DMS53 treated with DMSO at 0.1 percent for 48 hours (cell line): ENCODE data around the gene PRAMEF18.
"Not testable (repeated sequence)": the region's sequence is repeated elsewhere in the genome, so short reads cannot be mapped to it uniquely, and the experiment has no call there.

Experiments used
- DNase-seq: peaks from one replicate; lab custom pipeline; 2025; ENCODE audit not compliant: unreplicated experiment; lab: John Stamatoyannopoulos, UW

PRAMEF18 gene

DNA sequence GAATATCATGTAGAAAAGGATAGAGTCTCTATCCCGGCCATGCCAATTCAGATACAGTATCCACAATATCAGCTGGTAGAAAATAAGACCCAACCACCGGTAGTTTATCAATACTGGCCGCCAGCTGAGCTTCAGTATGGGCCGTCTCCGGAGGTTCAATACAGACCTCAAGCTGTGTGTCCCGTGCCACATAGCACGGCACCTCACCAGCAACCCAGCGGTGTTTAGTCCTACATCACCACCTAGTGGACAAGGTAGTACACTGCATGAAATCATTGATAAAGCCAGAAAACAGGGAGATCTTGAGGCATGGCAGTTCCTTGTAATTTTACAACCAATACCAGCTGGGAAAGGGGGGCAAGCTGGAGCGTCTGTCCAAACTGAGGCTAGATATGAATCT is 17.2 kb downstream of the PRAMEF18 start:
- not testable (repeated sequence) for DNase-seq

DNA sequence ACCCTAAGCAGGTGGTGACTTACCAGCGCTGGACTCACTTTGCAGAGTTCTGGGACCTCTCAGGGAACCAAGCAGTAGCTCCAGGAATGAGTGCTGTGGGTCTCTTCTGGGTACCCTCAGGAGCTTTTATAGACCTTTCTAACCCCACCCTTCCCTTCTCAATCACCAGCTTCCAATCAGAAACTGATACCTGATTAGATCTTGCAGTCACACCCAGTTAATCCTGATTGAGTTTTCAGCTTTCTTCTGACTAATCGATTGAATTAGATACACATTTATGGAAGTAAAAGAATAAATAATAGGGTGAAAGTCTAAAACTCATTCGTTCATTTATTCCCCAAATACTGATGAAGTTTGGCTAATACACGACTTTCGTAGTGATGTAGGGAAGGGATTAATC is 24.6 kb downstream of the PRAMEF18 start, which contains the start of gene PRAMEF13:
TSS of gene PRAMEF13 (minus strand) at position 101 of the 400 bp plus-strand sequence. CDS start 1,820 bp downstream, outside the sequence.
- not testable (repeated sequence) for DNase-seq
